GM18870 (cell line): Measurements from ENCODE around the gene CFAP100.
A peak's percentile ranks its signal among the peaks of the same experiment; 100 is the strongest.

Source experiments
- ATAC-seq: cut with Tn5 transposase; IDR thresholded peaks from one replicate; pipeline ENCODE4 v1.9.1; 2021; ENCODE audit warnings: moderate library complexity; ENCODE audit not compliant: unreplicated experiment

Gene CFAP100

DNA sequence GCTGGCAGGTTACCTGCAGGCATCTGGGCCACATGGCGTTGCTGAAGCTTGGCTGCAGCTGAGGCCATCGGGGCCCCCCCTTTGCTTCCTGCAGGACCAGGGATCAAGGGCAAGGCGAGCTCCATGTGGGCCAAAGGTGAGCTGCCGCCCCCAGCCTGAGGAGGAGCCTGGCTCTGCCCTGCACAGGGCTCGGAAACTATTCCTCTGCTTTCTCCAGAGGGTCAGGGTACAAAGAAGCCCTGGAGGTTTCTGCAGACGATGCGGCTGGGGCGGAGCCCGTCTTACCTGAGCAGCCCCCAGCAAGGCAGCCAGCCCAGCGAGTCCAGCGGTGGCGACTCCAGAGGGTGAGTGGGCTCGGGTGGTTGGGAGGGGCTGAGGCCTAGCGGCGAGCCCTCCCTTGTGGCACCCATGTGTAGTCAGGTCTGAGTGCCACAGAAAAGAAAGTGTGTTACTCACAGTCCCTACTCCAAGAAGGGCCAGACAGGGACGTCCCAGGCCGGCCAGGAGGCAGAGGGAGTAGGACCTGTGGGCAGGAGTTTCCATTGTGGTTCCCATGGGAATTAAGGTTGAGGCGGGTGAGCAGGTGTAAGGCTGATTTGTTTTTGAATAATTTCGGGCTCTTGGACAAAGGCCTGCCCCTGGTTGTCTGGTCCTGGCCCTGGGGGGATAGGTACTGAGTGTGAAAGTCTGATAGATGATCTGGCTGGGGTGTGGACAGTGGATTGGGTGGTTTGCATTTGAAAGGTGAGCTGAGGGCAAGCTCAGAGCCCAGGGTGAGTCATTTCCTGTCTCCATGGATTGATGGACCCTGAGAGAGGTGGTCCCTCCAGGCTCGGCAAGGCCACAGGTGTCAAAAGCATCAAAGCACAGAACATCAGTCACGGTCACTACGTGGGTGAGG is 25.4 kb downstream of the CFAP100 start:
- no peak for ATAC-seq

DNA sequence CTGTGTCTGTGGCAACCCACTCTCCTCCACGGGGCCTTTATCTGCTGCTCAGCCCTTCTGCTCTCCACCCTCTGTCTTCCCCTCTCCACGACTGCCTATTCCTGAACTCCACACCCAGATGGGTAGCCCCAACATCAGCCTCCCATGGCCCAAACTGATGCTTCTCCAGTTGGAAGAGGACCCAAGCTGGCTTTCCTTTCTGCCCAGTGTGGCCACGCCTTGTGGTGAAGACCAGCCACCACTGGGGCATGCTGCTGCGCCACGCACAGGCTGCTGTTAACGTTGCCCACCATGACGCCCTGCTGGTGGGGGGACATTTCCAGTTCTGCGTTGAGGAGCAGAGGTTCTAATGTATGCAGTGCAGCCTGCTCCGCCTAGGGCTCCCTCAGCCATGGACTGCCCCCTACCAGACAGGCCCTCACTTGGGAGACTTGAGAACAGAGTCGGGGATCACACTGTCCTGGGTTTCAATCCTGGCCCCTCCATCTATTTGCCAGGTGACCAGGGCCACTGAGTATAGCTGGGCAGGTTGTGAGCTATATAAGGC is 26.9 kb downstream of the CFAP100 start:
- ATAC-seq: no peak

DNA sequence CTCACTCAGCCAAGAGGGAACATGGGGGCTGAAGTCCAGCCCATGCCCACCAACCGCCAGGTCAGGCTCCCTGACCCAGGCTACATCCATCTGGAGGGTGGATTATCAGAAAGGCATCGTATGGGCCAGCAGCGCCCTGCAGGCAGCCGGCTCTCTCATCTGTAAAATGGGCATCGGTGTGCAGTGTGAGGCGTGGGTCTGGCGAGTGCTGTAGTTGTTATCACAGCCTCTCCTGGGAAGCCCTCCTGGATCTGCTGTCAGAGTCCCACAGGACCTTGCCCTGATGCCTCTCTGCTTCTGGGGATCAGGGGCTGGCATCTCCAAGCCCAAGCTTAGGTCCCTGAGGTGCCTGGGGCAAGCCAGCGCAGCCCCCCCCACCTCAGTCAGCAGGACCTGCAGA is 27.4 kb downstream of the CFAP100 start:
- ATAC-seq: no peak

DNA sequence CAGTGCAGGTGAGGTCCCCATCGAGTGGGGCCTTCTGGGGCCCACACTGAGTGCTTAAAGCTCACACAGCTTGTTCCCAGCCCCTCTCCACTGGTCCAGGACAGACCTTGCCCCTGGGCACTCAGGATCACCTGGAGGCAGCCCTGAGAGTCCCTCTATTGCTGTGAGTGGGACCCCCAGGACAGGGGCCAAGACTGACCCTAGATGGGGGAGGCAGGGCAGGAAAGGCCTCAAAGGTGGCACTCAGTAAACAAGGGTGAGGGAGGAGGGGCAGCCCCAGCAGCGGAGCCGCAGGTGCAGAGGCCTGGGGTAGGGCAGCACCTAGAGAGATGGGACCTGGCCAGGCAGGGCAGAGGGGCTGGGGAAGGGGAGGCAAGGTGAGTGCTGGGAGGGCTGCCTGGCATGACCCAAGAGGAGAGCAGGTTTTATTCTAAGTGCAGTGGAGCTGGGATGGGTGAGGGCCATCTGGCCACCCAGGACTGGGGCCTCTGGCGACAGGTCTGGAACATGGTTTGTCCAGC is 27.9 kb downstream of the CFAP100 start:
- ATAC-seq: no peak

DNA sequence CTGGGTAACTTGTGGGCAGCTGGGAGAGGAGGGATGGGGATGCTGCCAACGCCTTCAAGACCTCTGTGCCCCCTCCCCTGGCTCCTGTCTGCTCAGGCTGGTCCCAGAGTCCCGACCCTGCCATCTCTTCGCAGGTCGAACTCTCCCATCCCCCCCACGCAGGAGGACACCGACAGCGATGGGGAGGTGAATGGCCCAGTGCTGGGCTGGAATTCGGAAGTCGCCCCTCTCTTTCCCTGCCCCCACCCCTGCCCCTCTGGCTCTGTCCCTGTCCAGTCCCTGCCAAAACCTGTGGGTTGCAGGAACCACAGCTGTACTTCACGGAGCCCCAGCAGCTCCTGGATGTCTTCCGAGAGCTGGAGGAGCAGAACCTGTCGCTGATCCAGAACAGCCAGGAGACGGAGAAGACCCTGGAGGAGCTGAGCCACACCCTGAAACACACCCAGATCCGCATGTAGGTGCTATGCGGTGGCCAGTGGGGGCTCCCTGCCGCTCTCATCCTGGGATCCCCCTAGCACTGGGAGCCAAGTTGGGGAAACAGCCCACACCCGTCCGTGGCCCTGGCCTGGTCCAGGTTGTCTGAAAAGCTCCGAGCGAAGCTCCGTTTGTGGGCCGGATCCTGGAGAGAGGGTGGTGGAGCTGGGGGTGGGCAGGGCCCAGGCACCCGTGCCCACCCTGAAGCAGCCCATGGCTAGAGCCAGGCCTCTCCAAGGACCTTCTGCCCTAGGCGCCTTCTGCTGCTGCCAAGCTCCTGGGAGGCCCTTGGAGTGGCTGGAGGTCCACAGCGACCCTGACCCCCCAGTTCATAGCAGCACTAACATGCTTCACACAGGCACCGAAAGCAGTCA is 28.7 kb downstream of the CFAP100 start:
- no peak for ATAC-seq

DNA sequence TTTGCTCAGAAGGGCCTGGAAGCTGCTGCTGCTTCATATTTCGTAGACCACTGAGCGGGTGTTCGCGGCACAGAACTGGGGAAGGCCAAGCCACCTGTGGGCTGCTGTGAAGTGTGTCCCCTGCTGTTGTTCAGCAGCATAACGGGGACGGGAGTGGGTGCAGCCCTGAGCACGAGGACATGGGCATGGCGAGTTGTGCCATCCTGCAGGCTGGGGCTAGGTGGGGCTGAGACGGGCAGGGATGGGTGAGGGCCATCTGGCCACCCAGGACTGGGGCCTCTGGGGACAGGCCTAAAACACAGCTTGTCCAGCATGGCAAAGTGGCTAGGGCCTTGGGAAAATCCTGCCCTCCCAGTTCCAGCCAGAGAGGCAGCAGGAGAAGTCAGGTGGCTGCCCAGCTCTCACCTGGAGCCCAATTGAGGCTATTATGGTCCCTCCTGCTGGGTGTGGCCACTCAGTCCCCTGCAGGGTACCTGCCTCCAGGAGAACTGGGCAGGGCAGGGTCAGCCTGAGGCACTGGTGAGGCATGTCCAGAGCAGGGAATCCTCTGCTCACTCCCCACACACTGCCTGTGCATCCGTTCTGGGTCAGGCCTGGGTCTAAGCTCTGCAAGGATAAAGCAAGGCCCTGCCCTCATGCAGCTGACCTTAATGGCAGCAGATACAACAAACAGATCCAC is 29.5 kb downstream of the CFAP100 start:
- no peak for ATAC-seq

DNA sequence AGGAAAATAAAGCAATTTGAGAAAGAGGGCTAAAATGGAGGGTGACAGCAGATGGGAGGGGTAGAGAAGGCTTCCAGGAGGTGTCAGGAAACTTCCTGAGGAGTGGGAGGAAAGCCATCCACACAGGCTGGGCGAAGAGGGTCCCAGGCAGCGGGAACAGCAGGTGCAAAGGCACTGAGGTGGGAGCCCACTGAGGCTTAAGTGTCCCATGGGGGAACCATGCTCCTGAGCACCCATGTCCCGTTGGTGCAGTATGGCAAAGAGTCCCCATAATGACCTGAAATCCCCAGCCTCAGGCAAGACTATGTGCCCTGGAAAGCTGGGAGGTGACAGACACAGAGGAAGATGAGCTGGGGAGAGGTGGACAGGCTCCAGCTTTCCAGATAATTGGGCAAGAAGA is 30.0 kb downstream of the CFAP100 start:
- no peak for ATAC-seq

DNA sequence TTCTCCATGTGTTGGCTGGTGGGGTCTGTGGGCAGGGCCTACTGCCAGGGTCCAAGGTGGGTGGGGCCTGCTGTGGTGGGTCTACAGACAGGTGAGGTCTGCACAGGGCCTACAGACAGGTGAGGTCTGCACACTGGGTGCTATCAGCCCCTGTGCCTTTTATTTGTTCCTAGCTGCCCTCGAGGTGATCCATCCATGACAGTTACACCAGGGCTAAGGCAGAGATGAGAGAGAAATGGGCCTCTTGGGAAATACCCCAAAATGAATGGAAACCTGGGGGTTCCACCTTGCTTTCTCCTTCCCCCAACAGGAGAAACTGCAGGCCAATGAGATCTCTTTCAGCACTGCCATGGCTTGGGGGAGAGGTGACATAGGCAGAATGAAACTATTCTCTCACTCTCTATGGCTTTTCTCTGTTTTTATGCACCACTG is 36.4 kb downstream of the CFAP100 start:
- ATAC-seq: peak; percentile 88

DNA sequence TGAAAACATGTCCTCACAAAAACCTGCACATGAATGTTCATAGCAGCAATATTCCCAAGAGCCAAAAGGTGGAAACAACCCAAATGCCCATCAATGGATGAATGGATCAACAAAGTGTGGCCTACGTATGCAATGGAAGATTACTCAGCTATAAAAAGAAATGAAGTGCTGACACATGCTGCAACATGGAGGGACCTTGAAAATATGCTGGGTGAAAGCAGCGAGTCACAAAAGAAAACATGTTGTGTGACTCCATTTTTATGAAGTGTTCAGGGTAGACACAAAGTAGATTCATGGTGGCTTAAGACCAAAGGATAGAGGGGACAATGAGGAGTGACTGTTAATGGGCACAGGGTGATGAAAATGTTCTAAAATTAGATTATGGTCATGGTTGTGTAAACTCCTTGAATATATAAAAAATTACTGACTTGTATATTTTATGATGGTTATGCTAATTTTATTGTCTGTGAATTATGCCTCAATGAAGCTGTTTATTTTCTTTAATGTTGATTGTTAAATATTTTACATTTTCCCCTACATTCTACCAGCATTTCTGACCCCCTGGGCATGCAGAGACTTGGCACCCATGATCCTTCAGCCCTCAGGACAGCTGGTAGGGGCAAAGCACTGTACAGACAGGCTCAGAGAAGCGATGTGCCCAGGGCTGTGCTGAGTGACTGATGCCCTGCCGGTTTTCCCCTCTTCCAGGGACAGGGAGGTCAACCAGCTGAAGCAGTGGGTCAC is 37.8 kb downstream of the CFAP100 start:
- no peak for ATAC-seq

DNA sequence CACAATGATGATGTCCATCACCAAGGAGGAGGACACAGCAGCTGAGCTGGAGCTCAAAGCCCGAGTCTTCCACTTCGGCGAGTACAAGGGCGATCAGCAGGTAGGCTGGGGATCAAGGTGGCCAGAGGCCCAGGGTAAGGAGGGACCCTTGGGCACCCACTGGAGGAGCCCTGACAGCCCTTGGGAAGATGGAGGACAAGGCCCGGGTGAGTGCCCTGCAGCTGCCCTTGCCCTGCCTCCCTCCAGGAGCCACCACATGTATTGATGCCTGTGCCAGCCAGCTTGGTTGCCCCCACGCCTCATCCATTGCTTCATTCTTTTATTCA is 38.4 kb downstream of the CFAP100 start:
- ATAC-seq: no peak

DNA sequence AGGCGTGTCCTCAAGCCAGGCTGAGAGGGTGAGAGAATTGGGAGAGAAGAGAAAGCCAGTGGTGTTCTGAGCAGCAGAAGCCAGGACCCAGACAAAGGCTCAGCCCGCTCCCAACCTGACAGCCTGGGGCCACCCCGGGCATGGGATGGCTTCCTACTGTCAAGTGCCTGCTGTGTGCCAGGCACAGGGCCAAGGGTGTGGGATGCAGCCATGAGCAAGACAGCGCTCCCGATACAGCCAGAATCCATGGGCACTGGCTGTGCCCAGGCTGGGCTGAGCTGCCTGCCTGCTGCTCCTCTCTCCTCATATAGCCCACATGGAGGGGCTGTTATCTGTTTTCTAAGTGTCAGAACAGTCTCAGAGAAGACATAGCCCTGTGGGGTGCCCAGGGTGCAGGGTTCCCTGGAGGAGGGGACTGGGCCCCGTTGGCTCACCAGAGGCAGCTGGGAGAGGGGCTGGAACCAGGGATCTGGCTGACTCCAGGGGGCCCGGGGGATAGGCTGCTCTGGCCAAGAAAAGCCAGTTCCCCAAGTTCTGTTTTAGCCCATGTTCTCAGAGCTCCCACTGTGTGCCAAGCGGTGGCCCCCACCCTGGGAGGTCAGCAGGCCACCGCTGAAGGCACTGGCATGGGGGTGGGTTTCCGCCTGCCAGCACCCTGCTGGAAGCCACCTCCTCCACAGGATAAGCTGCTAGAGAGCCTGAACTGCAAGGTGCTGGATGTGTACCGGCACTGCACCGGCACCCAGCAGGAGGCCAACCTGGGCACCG is 39.0 kb downstream of the CFAP100 start:
- no peak for ATAC-seq

DNA sequence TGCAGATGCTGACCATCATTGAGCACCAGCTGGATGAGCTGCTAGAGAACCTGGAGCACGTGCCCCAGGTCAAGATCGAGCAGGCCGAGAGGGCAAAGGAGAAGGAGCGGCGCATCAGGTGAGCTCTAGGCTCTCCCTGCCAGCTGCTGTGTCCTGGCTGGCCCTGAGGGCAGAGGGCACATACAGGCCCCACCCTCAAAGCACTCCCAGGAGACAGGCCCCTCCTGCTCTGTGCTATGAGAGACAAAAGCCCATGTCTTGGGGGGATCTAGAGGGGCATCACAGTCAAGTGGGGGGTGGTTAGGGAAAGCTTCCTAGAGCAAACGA is 39.5 kb downstream of the CFAP100 start:
- ATAC-seq: no peak

DNA sequence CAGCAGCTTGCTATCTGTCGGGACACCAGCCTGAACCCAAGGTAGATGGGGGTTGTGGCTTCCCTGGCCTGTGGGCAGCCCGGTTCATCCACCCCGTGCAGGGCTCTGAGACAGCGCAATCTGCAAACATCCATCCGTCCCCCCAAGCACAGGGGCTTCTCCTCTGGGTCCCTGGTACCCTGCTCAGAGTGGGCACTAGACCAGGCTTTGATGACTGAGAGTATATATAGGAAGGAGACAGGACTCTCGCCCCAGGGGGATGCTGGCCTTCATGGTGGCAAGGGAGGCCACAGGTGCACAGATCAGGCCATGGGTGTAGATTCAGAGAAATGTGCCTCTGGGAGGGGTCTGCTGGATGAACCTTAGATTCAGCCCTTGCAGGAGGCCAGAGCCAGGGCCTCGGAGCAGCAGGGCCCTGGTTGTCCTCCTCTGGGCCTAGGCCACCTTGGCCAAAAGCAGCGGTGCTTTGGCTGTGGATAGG is 40.3 kb downstream of the CFAP100 start:
- no peak for ATAC-seq

DNA sequence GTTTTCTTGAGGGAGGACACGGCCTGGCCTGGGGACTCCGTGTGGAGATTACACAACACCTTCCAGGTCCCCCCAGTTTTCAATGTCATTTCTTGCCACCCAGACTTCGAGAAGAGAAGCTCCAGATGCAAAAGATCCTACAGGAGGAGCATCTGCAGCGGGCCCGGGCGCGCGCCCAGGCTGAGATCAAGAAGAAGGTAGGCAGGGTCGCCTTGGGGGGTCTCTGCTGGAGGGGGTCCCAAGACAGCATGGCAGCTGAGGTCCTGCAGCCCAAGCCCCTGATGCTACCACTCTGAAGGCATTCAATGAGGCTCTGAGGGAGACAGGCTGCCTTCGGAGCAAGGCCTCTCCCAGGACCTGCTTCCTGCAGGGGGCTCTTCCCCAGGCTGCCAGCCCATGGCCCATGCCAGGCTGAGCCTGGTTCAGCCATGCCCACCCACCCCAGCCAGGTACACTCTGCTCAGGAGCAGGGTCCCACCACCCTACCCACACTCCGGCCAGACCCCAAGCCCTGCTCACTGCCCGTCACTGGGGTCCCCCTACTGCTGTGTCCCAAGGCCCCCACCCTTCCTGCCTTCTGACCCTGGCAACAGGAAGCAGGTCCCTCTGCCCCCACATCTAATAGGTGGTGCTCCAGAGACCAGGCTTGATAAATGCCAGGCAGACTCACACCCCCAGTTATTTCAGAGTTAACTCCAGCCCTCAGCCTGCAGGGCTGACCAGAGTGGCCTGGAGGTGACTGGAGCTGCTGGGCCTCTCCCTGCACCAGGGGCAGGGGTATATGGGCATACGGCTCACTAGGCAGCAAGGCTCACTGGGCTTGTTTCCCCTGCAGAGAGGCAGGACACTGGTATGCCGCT is 41.0 kb downstream of the CFAP100 start:
- ATAC-seq: no peak

DNA sequence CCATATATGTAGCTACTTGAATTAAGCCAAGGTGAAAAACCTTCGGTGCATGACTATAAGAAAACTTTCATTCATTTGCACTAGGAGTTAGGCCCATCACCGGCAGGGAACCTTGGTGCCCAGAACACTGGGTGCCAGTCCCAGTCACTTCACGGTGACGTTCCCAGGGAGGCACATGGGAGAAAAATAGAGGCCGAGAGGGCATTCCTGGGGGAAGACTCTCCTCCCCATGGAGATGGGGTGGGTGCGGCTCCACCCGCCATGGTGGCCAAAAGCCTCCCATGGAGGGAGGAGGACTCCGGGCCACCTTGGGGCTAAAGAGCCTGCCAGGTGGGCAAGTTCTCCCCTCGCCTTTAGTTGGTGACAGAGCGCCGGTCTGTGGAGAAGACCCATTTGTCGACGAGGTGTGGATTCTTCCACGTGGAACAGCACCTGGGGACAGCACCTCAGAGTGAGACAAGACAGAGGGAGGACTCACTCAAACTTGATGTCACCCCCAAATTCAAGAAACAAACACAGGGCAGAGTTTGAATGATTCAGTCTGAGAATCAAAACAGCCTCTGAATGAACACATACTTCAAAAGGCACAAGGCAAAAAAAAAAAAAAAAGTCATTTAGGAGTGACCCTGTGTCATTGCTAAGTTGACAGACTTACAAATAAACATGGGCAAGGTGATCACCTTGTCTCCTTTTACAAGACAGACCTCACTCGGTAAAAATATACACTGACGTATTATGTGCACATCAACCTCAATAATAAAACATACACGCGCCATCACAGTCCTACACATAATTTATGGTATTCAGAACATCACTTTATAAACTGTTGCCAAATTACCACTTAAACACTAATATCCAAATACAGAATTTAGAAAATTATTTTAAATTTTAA is 42.4 kb downstream of the CFAP100 start:
- ATAC-seq: no peak

DNA sequence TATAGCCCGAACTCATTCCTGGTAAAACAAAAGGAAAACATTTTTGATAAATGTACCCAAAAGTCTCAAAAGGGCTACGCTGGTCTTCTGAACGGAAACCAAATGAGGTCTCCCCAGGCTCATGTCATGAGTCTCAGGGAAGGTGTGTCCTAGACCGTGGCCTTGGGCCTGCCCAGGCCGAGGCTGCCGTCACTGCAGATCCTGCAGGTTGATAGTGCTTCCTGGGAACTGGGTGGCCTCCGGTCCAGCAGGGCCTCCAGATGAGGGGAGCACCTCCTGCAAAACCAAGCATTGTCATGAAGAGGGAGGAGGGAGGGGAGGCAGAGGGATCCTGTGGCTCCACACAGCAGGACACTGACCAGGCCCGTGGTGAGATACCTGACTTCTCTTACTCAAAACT is 43.5 kb downstream of the CFAP100 start:
- no peak for ATAC-seq

DNA sequence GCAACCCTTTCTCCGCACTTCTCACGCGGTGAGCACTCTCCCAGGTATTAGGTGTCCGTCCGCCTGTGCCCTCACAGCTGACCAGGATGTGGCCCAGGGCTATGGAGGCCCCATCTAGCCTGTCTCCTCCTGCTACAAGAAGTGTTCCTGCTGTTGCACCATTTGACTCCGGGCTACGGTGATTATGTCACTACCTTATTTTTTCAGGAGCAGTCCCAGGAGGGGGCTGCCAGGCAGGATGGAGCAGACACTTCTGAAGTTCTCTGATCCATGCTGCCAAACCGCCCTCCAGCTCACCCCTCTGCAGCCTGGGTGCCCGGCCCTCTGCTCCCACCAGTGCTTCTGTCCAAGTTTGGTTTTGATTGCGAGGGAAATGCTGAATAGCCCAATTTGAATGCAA is 44.0 kb downstream of the CFAP100 start:
- ATAC-seq: no peak
